ENCODE results near the gene INVS.
A peak's percentile ranks its signal among the peaks of the same experiment; 100 is the strongest.
"Not testable (repeated sequence)": the region's sequence is repeated elsewhere in the genome, so short reads cannot be mapped to it uniquely, and the experiment has no call there.

INVS gene

GRCh38 chr9:100098887-100099721 lies at the start of gene INVS, which contains the start of gene ERP44:
TSS of gene INVS (plus strand) at chr9:100099243. CDS start at chr9:100104522, 5,279 bp downstream.
TSS of gene ERP44 (minus strand) at chr9:100099000. CDS start at chr9:100098840, 160 bp downstream.
- FAIRE-seq: peak; percentile 95

- peak; percentile 40 for FAIRE-seq
Measured at GRCh38 chr9:100049551-100049950, 49.5 kb upstream of the INVS start.

- FAIRE-seq: no peak
Measured at GRCh38 chr9:100052375-100052774, 46.7 kb upstream of the INVS start.

GRCh38 chr9:100056561-100056960 lies 42.5 kb upstream of the INVS start:
- FAIRE-seq: no peak

GRCh38 chr9:100057624-100058023 lies 41.4 kb upstream of the INVS start:
- no peak for FAIRE-seq

- no peak for FAIRE-seq
Measured at GRCh38 chr9:100058699-100059579, 40.1 kb upstream of the INVS start.

GRCh38 chr9:100062683-100063082 lies 36.4 kb upstream of the INVS start:
- FAIRE-seq: not testable (repeated sequence)

- FAIRE-seq: no peak
Measured at GRCh38 chr9:100063185-100063584, 35.9 kb upstream of the INVS start.

- no peak for FAIRE-seq
Measured at GRCh38 chr9:100064872-100065581, 34.0 kb upstream of the INVS start.

GRCh38 chr9:100066539-100066938 lies 32.5 kb upstream of the INVS start:
- FAIRE-seq: no peak

GRCh38 chr9:100067990-100068389 lies 31.1 kb upstream of the INVS start:
- not testable (repeated sequence) for FAIRE-seq

GRCh38 chr9:100069068-100069467 lies 30.0 kb upstream of the INVS start:
- FAIRE-seq: peak; percentile 42

- FAIRE-seq: no peak
Measured at GRCh38 chr9:100070104-100071041, 28.7 kb upstream of the INVS start.

GRCh38 chr9:100071271-100071670 lies 27.8 kb upstream of the INVS start:
- FAIRE-seq: no peak

- FAIRE-seq: no peak
Measured at GRCh38 chr9:100072805-100073204, 26.2 kb upstream of the INVS start.

GRCh38 chr9:100074093-100074492 lies 24.9 kb upstream of the INVS start:
- no peak for FAIRE-seq

- FAIRE-seq: no peak
Measured at GRCh38 chr9:100074989-100075388, 24.1 kb upstream of the INVS start.

GRCh38 chr9:100076256-100076655 lies 22.8 kb upstream of the INVS start:
- not testable (repeated sequence) for FAIRE-seq

- no peak for FAIRE-seq
Measured at GRCh38 chr9:100082782-100083181, 16.3 kb upstream of the INVS start.

GRCh38 chr9:100083448-100084127 lies 15.5 kb upstream of the INVS start:
- no peak for FAIRE-seq

GRCh38 chr9:100084128-100084453 lies 15.0 kb upstream of the INVS start:
- no peak for FAIRE-seq

Measured in G401.6 (cell line).